Trophoblast cell (in vitro differentiated cells and primary cell): Measurements from ENCODE around the gene CFP.

Experiments
- DNase-seq, 2 donors: peaks; one replicate each; pipeline ENCODE4 v3.0.0-alpha.2; 2016
- H2AFZ ChIP-seq: 2 replicates; pipeline ENCODE4 v1.6.1; 2013; ENCODE audit warnings: low read length, moderate library complexity, mild to moderate bottlenecking; ENCODE audit not compliant: insufficient read depth, poor library complexity
- H2AK5ac ChIP-seq: 2 replicates; pipeline ENCODE4 v1.6.1; 2013; ENCODE audit warnings: mild to moderate bottlenecking, low read length
- H2BK120ac ChIP-seq: 2 replicates; pipeline ENCODE4 v1.6.1; 2013; ENCODE audit warnings: low read length, mild to moderate bottlenecking, moderate library complexity; ENCODE audit not compliant: insufficient read depth, poor library complexity
- H2BK12ac ChIP-seq: 2 replicates; pipeline ENCODE4 v1.6.1; 2013; ENCODE audit warnings: mild to moderate bottlenecking, low read length, moderate library complexity
- H2BK5ac ChIP-seq: 2 replicates; pipeline ENCODE4 v1.6.1; 2013; ENCODE audit warnings: low read length, low read depth, moderate library complexity, mild to moderate bottlenecking; ENCODE audit not compliant: poor library complexity
- H3K14ac ChIP-seq: 2 replicates; pipeline ENCODE4 v1.6.1; 2013; ENCODE audit warnings: mild to moderate bottlenecking, low read length
- H3K18ac ChIP-seq: 2 replicates; pipeline ENCODE4 v1.6.1; 2013; ENCODE audit warnings: mild to moderate bottlenecking, low read length
- H3K23ac ChIP-seq: 2 replicates; pipeline ENCODE4 v1.6.1; 2013; ENCODE audit warnings: low read length
- H3K27ac ChIP-seq: 2 replicates; pipeline ENCODE4 v1.5.1; 2013; ENCODE audit warnings: low read depth, mild to moderate bottlenecking, inconsistent platforms, low read length, moderate library complexity
- H3K27me3 ChIP-seq: 2 replicates; pipeline ENCODE4 v1.6.1; 2013; ENCODE audit warnings: inconsistent platforms, mild to moderate bottlenecking, low read length, moderate library complexity; ENCODE audit not compliant: insufficient read depth
- H3K36me3 ChIP-seq, 2 experiments: 1 replicate in 1 of 2; 2 replicates in 1 of 2; pipeline ENCODE4 v1.6.1; 2013; ENCODE audit warnings: low read length in 2 of 2, mild to moderate bottlenecking in 2 of 2, moderate library complexity in 1 of 2; ENCODE audit not compliant: insufficient read depth in 2 of 2, control insufficient read depth in 1 of 2
- H3K4ac ChIP-seq: 2 replicates; pipeline ENCODE4 v1.6.1; 2013; ENCODE audit warnings: low read depth, mild to moderate bottlenecking, low read length, moderate library complexity
- H3K4me1 ChIP-seq, 2 experiments: 1 replicate in 1 of 2; 2 replicates in 1 of 2; pipeline ENCODE4 v1.6.1; 2013; ENCODE audit warnings: low read length in 2 of 2, mild to moderate bottlenecking in 2 of 2, moderate library complexity in 1 of 2; ENCODE audit not compliant: insufficient read depth in 2 of 2, control insufficient read depth in 1 of 2
- H3K4me2 ChIP-seq: 2 replicates; pipeline ENCODE4 v1.6.1; 2013; ENCODE audit warnings: inconsistent platforms, mild to moderate bottlenecking, low read length, moderate library complexity
- H3K4me3 ChIP-seq: 2 replicates; pipeline ENCODE4 v1.5.1; 2013; ENCODE audit warnings: mild to moderate bottlenecking, low read depth, low read length, inconsistent platforms
- H3K79me1 ChIP-seq: one replicate; pipeline ENCODE4 v1.6.1; 2013; ENCODE audit warnings: low read length
- H3K79me2 ChIP-seq: 2 replicates; pipeline ENCODE4 v1.6.1; 2013; ENCODE audit warnings: low read length, mild to moderate bottlenecking; ENCODE audit not compliant: control insufficient read depth, insufficient read depth, poor library complexity
- H3K9ac ChIP-seq: 2 replicates; pipeline ENCODE4 v1.6.1; 2013; ENCODE audit warnings: mild to moderate bottlenecking, low read length
- H3K9me3 ChIP-seq: 2 replicates; pipeline ENCODE4 v1.6.1; 2013; ENCODE audit warnings: low read depth, mild to moderate bottlenecking, control low read depth, inconsistent platforms, low read length; ENCODE audit not compliant: insufficient read depth
- H4K12ac ChIP-seq: 2 replicates; pipeline ENCODE4 v1.6.1; 2013; ENCODE audit warnings: low read depth, mild to moderate bottlenecking, low read length, moderate library complexity
- H4K8ac ChIP-seq: 2 replicates; pipeline ENCODE4 v1.6.1; 2013; ENCODE audit warnings: low read depth, mild to moderate bottlenecking, low read length, moderate library complexity
- H4K91ac ChIP-seq: one replicate; pipeline ENCODE4 v1.6.1; 2013; ENCODE audit warnings: low read depth, mild to moderate bottlenecking, low read length, moderate library complexity
- WGBS: extraction: QIAGEN DNeasy Blood & Tissue Kit; methylation state at CpG from one replicate; pipeline ENCODE4 v1.1.7; 2013; ENCODE audit warnings: missing lambda C conversion rate; ENCODE audit not compliant: insufficient read length, insufficient coverage; ENCODE audit errors: extremely low coverage; 5-methylcytosine and 5-hydroxymethylcytosine counted together

Gene CFP

DNA sequence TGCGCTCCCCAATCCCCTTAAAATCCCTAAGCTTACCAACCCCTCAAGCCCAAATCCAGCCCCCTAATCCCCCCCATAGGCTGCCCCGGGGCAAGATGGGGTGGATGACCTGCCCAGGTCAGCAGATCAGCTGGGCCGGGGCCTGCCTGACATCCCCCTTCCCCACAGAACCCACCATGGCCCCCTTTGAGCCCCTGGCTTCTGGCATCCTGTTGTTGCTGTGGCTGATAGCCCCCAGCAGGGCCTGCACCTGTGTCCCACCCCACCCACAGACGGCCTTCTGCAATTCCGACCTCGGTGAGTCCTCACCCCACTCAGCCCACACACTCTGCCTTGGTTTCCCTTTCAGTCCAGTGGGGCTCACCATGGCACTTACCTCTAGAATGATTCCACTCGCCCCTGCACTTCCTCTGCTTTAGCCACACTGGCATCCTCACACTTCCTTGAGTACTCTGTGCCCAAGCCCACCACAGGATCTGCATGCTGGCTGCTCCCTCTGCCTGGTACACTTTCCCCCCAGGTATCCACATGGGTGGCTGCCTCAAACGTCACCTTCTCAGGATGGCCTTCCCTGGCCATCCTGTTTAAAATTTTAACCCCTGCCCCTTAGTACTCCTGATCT, 46.4 kb downstream of the CFP start:
- H2BK5ac ChIP-seq, result no peak overlapping the region
- H3K27ac ChIP-seq, result no peak overlapping the region
- H3K4me1 ChIP-seq, result peaks cover 3 to 4% of the 10 kb centered on the region in 2 experiments
- peaks cover 10 to 11% of the 10 kb centered on the region in 2 experiments for H3K36me3 ChIP-seq
- no peak overlapping the region for H3K14ac ChIP-seq
- H4K91ac ChIP-seq, result peak overlapping the region; percentile 11
- no peak overlapping the region for H3K9ac ChIP-seq
- no peak overlapping the region for H2AFZ ChIP-seq
- H3K9me3 ChIP-seq, result peaks cover 3% of the 10 kb centered on the region
- no peak overlapping the region for H3K4me2 ChIP-seq
- no peak overlapping the region for H2AK5ac ChIP-seq
- no peak overlapping the region for H3K23ac ChIP-seq
- H3K18ac ChIP-seq, result no peak overlapping the region
- H4K8ac ChIP-seq, result no peak overlapping the region
- no peak overlapping the region for H2BK12ac ChIP-seq
- H2BK120ac ChIP-seq, result no peak overlapping the region
- DNase-seq, result no peak
- H3K79me2 ChIP-seq, result peaks cover 2% of the 10 kb centered on the region
- no peak overlapping the region for H3K4ac ChIP-seq
- H3K4me3 ChIP-seq, result no peak overlapping the region
- H3K27me3 ChIP-seq, result no peaks in the 10 kb centered on the region
- H4K12ac ChIP-seq, result no peak overlapping the region
- peaks cover 6% of the 10 kb centered on the region for H3K79me1 ChIP-seq
- 100% methylated on average over 1 of the region's 8 CpGs for WGBS

DNA sequence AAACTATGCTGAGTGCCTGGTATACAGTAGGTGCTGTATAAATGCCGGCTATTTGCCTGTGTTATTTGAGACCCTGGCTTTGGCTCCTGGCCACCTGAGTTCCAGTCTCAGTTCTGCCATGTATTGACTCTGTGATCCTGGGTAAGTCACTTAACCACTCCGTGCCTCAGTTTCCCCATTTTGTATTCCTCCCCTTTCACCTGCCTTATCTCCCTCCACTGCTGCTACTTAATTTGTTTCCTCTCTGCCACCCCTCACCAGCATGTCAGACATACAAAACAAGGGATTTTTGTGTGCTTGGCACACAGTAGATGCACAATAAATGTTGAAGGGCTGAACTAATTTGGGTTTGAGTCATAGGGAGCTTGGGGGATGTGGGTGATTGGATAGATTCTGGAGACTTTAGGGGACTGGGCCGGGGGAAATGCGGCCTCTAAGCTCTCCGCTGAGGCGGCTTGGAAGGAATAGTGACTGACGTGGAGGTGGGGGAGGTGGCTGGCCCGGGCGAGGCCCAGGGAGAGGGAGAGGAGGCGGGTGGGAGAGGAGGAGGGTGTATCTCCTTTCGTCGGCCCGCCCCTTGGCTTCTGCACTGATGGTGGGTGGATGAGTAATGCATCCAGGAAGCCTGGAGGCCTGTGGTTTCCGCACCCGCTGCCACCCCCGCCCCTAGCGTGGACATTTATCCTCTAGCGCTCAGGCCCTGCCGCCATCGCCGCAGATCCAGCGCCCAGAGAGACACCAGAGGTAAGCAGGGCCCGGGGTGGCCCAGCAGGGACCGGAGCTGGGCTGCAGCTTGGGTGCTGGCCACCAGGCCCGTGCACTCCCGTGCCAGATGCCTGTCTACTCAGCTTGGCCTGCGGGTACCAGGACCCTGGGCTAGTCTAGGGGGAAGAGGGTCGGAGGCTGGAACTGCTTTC, 47.7 kb downstream of the CFP start, which contains the start of gene TIMP1:
TSS of gene TIMP1 (plus strand) at position 706 of the 917 bp plus-strand sequence. CDS start 980 bp downstream, outside the sequence.
- Histone ChIP-seq H2BK5ac (peak within 1 kb of the TSS; percentile 21), H3K4me3 (peak within 1 kb of the TSS; percentile 47), H3K14ac (peak within 1 kb of the TSS; percentile 24), H2BK12ac (peak within 1 kb of the TSS; percentile 74), H2AFZ (peak within 1 kb of the TSS; percentile 64), H3K23ac (no peak within 1 kb of the TSS), H3K9ac (no peak within 1 kb of the TSS), H3K27me3 (no peaks in the 10 kb centered on the region), H3K4me1 (peaks cover 13 to 15% of the 10 kb centered on the region in 2 experiments), H4K91ac (peak within 1 kb of the TSS; percentile 81), H3K79me1 (peaks cover 9% of the 10 kb centered on the region), H3K79me2 (peaks cover 2% of the 10 kb centered on the region), H3K9me3 (peaks cover 3% of the 10 kb centered on the region), H3K18ac (peak within 1 kb of the TSS; percentile 76), H4K12ac (peak within 1 kb of the TSS; percentile 44), H2AK5ac (no peak within 1 kb of the TSS), H3K27ac (no peak within 1 kb of the TSS), H3K4me2 (peak within 1 kb of the TSS; percentile 59), H4K8ac (peak within 1 kb of the TSS; percentile 66), H3K4ac (peak within 1 kb of the TSS; percentile 8), H2BK120ac (peak within 1 kb of the TSS; percentile 88), H3K36me3 (peaks cover 10 to 11% of the 10 kb centered on the region in 2 experiments)
- WGBS, result no CpG with 5 or more reads among the region's 28 CpGs
- DNase-seq, result peak; percentile 79 to 81

DNA sequence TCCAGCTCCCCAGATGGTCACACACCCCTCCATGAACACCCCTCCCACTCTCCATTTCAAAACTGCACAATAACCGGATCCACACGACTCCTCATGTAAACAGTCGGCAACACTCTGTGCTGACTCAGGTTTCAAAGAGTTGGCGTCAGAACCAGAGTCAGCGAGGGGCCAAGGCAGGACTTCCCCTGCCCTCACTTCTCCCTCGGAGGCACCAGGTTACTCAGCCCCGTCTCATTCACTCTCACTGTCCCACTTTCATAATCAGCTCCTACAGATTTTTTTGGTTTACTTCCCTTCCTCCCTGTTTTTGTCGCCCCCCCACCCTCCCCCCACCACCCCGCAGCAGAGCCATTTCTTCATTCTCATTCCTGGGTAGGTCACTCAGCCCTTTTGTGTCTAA, 50.2 kb downstream of the CFP start:
- WGBS, result no CpG with 5 or more reads among the region's 9 CpGs

DNA sequence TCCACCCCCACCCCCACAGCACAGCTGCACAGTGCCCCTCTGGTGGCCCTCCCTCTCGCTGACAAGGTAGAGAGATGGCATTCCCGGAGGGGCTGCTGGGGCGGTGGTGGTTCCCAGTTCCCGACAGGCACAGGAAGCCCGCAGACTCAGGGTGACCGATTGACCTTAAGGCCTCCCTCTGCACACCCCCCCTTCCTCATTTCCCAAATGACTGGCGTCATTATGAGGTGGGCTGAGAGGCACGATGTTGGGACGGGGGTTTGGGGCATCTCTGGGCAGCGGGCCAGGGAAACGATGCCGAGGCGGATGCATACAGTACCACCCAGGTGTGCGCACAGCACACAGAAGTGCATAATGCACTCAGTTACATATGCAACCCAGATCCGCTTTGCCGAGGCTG, 51.0 kb downstream of the CFP start:
- no peak overlapping the region for H3K14ac ChIP-seq
- peaks cover 20% of the 10 kb centered on the region for H3K79me1 ChIP-seq
- H4K91ac ChIP-seq, result peak overlapping the region; percentile 57
- no peak overlapping the region for H3K4me3 ChIP-seq
- no peak overlapping the region for H3K23ac ChIP-seq
- no peak overlapping the region for H3K4me2 ChIP-seq
- H3K9me3 ChIP-seq, result peaks cover 3% of the 10 kb centered on the region
- no peak overlapping the region for H2BK120ac ChIP-seq
- no peaks in the 10 kb centered on the region for H3K27me3 ChIP-seq
- no peak overlapping the region for H3K9ac ChIP-seq
- DNase-seq, result no peak
- no peak overlapping the region for H3K18ac ChIP-seq
- peaks cover 16 to 25% of the 10 kb centered on the region in 2 experiments for H3K4me1 ChIP-seq
- H2AK5ac ChIP-seq, result no peak overlapping the region
- H3K4ac ChIP-seq, result no peak overlapping the region
- H3K27ac ChIP-seq, result no peak overlapping the region
- H3K79me2 ChIP-seq, result peaks cover 5% of the 10 kb centered on the region
- H2BK12ac ChIP-seq, result no peak overlapping the region
- WGBS, result no CpG with 5 or more reads among the region's 16 CpGs
- no peak overlapping the region for H2AFZ ChIP-seq
- H4K8ac ChIP-seq, result no peak overlapping the region
- no peak overlapping the region for H4K12ac ChIP-seq
- no peak overlapping the region for H2BK5ac ChIP-seq
- H3K36me3 ChIP-seq, result no peaks in the 10 kb centered on the region

More for the DNA sequence above, 50.2 kb downstream of the CFP start:
- H4K8ac ChIP-seq, result no peak overlapping the region
- no peak overlapping the region for H4K12ac ChIP-seq
- H3K18ac ChIP-seq, result no peak overlapping the region
- H2BK120ac ChIP-seq, result no peak overlapping the region
- no peak overlapping the region for H3K4me2 ChIP-seq
- DNase-seq, result peak; percentile 30 to 53
- no peak overlapping the region for H3K9ac ChIP-seq
- H3K4me1 ChIP-seq, result peaks cover 13 to 19% of the 10 kb centered on the region in 2 experiments
- H3K27me3 ChIP-seq, result no peaks in the 10 kb centered on the region
- H3K79me2 ChIP-seq, result peaks cover 2% of the 10 kb centered on the region
- H3K79me1 ChIP-seq, result peaks cover 13% of the 10 kb centered on the region
- peaks cover 3% of the 10 kb centered on the region for H3K9me3 ChIP-seq
- H3K4me3 ChIP-seq, result no peak overlapping the region
- H3K36me3 ChIP-seq, result no peaks in the 10 kb centered on the region
- no peak overlapping the region for H3K23ac ChIP-seq
- H2BK12ac ChIP-seq, result no peak overlapping the region
- H2AK5ac ChIP-seq, result no peak overlapping the region
- no peak overlapping the region for H3K4ac ChIP-seq
- no peak overlapping the region for H3K14ac ChIP-seq
- no peak overlapping the region for H2AFZ ChIP-seq
- H2BK5ac ChIP-seq, result no peak overlapping the region
- no peak overlapping the region for H4K91ac ChIP-seq
- H3K27ac ChIP-seq, result no peak overlapping the region
